ENCODE data around the gene RGS8.

DNA sequence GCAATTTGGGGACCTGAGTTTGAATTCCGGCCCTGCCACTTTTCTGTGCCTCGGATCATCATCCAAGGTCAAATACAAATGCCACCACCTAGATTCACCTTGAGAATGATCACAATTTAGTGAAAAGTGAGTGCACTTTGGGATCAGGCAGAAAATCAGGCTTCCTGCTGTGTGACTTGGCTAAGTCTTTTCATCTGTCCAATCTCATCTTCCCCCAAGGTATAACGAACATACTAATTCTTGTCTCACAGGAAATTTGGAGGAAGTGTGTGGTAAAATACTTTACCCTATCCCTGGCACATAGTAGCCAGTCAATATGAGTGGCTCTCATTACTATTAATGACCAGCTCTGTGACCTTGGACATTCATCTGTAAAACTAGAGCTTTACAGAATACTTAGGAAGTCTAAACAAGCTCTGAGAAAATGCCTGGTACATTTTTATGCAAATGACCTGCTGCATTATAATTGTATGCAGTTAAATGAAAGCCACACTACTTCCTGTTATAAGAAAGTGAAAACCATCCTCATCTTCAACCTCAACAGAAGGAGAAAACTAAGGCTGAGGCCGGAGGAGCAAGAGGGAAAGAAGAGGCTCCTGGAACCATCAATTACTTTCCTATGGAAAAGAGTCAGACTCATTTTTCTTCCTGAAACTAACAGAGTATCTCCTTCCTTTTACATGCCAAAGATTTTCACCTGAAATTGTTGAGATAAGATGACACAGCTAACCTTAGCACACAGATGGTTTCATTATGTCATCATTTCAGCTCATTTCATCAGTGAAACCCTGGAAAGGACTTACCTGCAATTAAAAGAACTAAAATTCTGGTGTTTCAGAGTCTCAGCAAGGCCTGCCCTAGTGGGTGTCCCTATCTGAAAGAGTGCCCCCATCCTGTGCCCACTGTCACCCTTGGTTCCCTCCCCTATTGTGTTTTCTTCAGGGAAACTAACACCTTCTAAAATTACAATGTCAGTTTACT is 32.6 kb upstream of the RGS8 start:
- TF ChIP-seq HDGF (IDR thresholded peaks at IDR 0.05; ENCODE audit: borderline replicate concordance): no peak
- no peak for TF ChIP-seq TARDBP (IDR thresholded peaks at IDR 0.05)
- TF ChIP-seq LEF1 (IDR thresholded peaks at IDR 0.05; ENCODE audit: borderline replicate concordance): no peak

All from HEK293T (cell line).